HG02973 (cell line): ENCODE measurements around the gene ARHGAP28.

Experiments
- ATAC-seq: cut with Tn5 transposase; IDR thresholded peaks from one replicate; pipeline ENCODE4 v1.9.1; 2021; ENCODE audit warnings: moderate library complexity; ENCODE audit not compliant: unreplicated experiment

The ARHGAP28 gene

DNA sequence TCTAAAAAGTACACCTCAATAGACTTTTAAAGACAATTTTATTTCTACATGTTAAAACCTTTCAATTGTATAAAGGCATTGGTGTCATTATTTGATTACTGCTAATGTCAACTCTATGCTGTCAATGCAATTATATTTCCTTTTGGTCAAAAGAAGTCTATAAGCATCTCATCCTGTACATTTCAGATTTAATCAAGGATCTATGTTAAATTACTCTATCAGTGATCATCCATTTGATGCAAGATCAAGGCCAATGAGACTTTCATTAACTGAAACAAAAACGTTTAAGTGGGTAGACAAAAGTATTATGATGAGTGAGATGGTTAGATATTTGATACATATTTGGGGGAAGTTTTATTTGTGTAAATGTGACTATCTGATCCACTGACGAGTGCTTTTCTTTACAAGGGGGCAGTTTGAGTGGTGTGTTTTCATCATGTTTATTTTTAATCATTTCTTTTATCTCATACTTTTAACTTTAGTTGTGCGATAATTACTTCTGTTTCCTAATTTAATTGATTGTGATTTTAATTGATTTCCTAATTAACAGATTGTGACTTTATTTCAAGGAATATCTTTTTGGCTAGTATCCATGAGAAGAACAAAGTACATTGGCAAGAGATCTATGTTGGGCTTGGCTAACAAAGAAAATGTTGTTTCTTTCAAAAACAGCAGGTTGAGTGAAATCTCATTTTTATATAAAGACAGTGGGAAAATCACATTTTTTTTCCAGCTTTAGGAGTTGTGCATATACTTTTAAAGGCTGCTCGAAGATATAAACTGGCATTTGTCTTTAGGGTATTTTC lies 1.1 kb downstream of the ARHGAP28 start:
- no peak for ATAC-seq

GRCh38 chr18:6731222-6731596 lies 1.7 kb downstream of the ARHGAP28 start:
- ATAC-seq, result no peak

GRCh38 chr18:6732952-6733351 lies 3.4 kb downstream of the ARHGAP28 start:
- ATAC-seq, result no peak

GRCh38 chr18:6733758-6734157 lies 4.2 kb downstream of the ARHGAP28 start:
- ATAC-seq, result no peak

DNA sequence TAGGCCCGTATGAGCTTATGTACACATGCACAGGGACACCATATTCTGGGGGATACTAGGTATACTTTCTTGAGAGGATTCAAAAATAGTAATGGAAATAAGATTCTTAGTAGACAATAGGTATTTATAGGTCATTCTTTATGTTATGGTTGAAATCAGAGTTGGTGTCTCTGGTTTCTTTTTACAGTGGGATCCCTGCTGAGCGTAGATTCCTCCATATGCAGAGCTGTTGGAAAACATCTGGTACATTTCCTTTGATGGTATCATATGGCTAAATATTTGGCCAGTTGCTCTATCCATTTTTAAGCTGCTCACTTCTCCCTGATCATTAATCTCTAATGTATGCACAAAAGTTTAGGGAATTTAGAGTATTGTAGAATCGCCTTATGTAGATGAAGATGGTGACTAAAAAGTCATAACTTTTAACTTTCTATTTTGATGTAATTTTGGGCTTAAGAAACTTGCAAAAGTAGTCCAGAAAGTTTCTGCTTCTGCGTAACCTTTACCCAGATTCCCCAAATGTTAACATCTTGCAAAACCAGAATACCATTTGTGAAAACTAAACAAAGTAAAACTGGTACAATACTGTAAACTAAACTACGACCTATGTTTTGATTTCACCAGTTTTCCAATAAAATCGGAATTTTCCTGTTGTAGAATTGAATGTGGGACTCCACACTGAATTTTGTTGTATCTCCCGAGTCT lies 5.4 kb downstream of the ARHGAP28 start:
- ATAC-seq, result no peak

GRCh38 chr18:6737833-6738232 lies 8.3 kb downstream of the ARHGAP28 start:
- ATAC-seq, result no peak

- ATAC-seq, result no peak
Measured at GRCh38 chr18:6738622-6739021, 9.1 kb downstream of the ARHGAP28 start.

GRCh38 chr18:6741232-6741663 lies 11.7 kb downstream of the ARHGAP28 start:
- ATAC-seq, result no peak

GRCh38 chr18:6741786-6742185 lies 12.3 kb downstream of the ARHGAP28 start:
- no peak for ATAC-seq

GRCh38 chr18:6743999-6744398 lies 14.5 kb downstream of the ARHGAP28 start:
- no peak for ATAC-seq

- ATAC-seq, result no peak
Measured at GRCh38 chr18:6744816-6745455, 15.4 kb downstream of the ARHGAP28 start.

DNA sequence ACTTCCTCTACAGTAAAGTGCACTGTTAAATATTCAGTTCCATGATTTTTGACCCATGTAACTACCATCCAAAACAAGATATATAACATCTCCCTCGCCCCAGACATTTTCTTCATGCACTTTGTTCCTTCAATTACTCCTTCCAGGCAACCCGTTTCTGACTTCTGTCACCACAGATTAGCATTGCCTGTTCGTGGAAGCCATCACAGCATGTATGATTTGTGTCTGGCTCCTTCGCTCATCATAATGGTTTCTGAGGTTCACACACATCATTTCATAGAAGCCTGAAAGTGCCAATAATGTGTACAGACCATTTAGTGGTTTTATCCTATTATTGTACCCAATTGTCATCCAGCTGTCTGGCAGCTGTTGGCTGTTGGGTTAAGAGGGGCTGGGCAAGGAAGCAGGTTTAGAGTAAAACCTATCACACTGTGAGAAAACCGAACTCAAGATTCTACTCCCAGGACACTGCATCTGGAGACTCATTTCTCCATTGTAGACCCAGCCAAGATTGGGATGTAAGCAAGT lies 16.1 kb downstream of the ARHGAP28 start:
- no peak for ATAC-seq

- no peak for ATAC-seq
Measured at GRCh38 chr18:6746386-6746960, 17.0 kb downstream of the ARHGAP28 start.

DNA sequence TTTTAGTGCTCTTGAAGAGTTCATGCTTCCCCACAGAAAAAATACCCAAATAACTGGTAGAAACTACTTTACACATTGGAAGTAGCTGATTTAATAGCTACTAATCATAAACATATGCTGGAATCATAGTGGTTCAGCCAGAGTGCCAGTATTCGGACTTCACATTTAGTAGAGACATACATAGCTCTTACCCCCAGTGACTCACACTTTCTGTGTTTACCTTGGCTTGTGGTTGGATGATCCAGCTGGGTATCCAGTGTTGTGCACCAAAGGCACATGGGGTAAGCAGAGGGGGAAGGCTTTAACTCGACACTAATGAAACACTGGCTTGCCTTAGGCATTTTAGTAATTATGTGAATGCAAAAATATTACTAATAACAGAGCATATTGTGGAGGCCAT lies 18.1 kb downstream of the ARHGAP28 start:
- ATAC-seq, result no peak

DNA sequence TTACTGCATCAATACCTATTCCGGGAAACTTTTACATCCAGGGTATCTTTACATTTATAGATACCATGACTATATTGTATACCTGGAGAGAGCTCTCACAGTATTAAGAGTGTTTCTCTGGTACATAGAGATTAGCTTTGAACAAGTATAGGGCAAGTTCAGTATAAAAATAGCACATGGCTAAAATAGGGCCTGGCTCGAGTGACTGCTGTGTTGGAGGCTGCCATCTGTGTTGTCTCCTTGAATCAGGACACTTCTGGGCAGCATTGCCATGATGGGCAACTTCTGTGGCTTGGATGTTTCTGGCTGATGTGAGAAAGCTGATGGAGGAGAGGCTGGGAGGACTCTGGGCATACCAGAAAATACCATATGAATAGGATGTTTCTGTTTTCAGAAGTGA lies 18.7 kb downstream of the ARHGAP28 start:
- ATAC-seq, result no peak

DNA sequence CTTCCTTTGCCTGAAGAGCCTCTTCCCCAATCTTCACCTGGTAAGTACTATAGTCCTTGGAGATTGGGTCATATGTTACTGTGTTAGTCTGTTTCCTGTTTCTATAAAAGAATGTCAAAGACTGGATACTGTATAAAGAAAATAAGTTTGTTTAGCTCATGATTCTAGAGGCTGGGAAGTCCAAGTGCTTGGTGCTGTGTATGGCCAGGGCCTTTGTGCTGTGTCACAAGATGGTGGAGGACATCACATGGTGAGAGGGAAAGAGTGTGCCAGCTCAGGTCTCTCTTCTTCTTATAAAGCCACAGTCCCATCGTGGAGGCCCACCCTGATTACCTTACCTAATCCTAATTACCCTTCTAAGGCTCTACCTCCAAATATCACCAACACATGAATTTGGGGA lies 20.9 kb downstream of the ARHGAP28 start:
- no peak for ATAC-seq

DNA sequence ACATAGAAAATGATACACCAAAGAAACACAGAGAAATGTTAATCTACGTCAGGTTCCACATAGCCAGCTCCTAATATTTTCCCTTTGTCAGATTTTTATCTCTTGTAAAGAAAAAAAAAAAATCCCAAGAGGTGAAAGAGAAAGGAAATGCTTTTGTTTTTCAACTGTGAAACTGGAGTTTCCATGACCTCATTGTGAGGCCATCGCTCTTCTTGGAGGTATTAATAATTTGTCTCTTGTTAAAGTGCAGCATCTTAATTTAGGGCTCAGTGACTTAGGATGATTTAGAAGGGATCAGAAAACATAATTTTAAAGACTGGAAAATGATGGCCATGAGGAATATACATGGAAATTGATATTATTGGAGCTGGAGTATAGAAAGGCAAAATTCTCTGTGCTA lies 21.7 kb downstream of the ARHGAP28 start:
- no peak for ATAC-seq

GRCh38 chr18:6752202-6752860 lies 22.8 kb downstream of the ARHGAP28 start:
- ATAC-seq, result no peak

DNA sequence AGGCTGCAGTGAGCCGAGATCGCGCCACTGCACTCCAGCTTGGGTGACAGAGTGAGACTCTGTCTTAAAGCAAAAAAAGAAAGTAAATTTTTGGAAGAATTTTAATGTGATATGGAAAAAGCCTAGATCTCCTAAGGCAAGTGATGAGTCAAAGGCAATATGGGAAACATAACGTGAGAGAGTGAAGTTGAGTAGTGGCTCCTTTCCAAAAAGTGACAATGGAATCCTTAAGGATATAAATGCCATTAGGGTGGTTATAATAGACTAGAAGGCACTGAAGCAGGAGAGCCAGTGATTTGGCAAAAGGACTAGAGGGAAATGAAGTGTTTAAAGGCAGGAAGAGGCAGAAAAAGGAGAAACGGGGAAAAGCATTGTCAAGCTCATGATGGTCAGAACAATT lies 25.6 kb downstream of the ARHGAP28 start:
- no peak for ATAC-seq

- no peak for ATAC-seq
Measured at GRCh38 chr18:6757931-6758330, 28.4 kb downstream of the ARHGAP28 start.

GRCh38 chr18:6759579-6759978 lies 30.1 kb downstream of the ARHGAP28 start:
- no peak for ATAC-seq
